ENCODE results near the gene LGR6. TPM values are rescaled to one million over a fixed set of nuclear protein-coding genes. Genes with fewer than 3 reads are reported as not detected.

The LGR6 gene
- total RNA-seq, 1 donor from 2014 or later, result not detected

- TF ChIP-seq CTCF (IDR thresholded peaks at IDR 0.05; ENCODE audit: insufficient read depth, low read length, severe bottlenecking), result no peak
- no peak overlapping the region for H3K4me3 ChIP-seq (ENCODE audit: low read depth, low read length)
- no peak for FAIRE-seq
- peaks cover 4% of the 10 kb centered on the region for H3K27me3 ChIP-seq (ENCODE audit: control insufficient read depth, insufficient read depth, low read length)
- no peaks in the 10 kb centered on the region for H3K36me3 ChIP-seq (ENCODE audit: control insufficient read depth, insufficient read depth, low read length)
- no peak for DNase-seq (ENCODE audit: low read depth)
Measured at GRCh38 chr1:202182040-202182877, 11.3 kb upstream of the LGR6 start.

GRCh38 chr1:202184750-202185460, 8.7 kb upstream of the LGR6 start:
- no peak for FAIRE-seq
- peak; percentile 72 for DNase-seq (ENCODE audit: low read depth)
- TF ChIP-seq CTCF (IDR thresholded peaks at IDR 0.05; ENCODE audit: insufficient read depth, low read length, severe bottlenecking), result peak; percentile 93
- Histone ChIP-seq H3K4me3 (ENCODE audit: low read depth, low read length) (no peak overlapping the region), H3K36me3 (ENCODE audit: control insufficient read depth, insufficient read depth, low read length) (no peaks in the 10 kb centered on the region), H3K27me3 (ENCODE audit: control insufficient read depth, insufficient read depth, low read length) (peaks cover 4% of the 10 kb centered on the region)

- Histone ChIP-seq H3K4me3 (ENCODE audit: low read depth, low read length) (no peak overlapping the region), H3K27me3 (ENCODE audit: control insufficient read depth, insufficient read depth, low read length) (peaks cover 4% of the 10 kb centered on the region), H3K36me3 (ENCODE audit: control insufficient read depth, insufficient read depth, low read length) (no peaks in the 10 kb centered on the region)
- DNase-seq (ENCODE audit: low read depth) (no peak), FAIRE-seq (no peak)
- TF ChIP-seq CTCF (IDR thresholded peaks at IDR 0.05; ENCODE audit: insufficient read depth, low read length, severe bottlenecking), result no peak
Measured at GRCh38 chr1:202186327-202186726, 7.3 kb upstream of the LGR6 start.

GRCh38 chr1:202187041-202187671, 6.4 kb upstream of the LGR6 start:
- H3K36me3 ChIP-seq (ENCODE audit: control insufficient read depth, insufficient read depth, low read length), result no peaks in the 10 kb centered on the region
- DNase-seq (ENCODE audit: low read depth), result no peak
- no peak for TF ChIP-seq CTCF (IDR thresholded peaks at IDR 0.05; ENCODE audit: insufficient read depth, low read length, severe bottlenecking)
- no peak overlapping the region for H3K4me3 ChIP-seq (ENCODE audit: low read depth, low read length)
- peaks cover 4% of the 10 kb centered on the region for H3K27me3 ChIP-seq (ENCODE audit: control insufficient read depth, insufficient read depth, low read length)
- FAIRE-seq, result no peak

GRCh38 chr1:202187697-202188407, 5.7 kb upstream of the LGR6 start:
- FAIRE-seq (no peak), DNase-seq (ENCODE audit: low read depth) (no peak)
- H3K4me3 ChIP-seq (ENCODE audit: low read depth, low read length), result no peak overlapping the region
- peaks cover 5% of the 10 kb centered on the region for H3K27me3 ChIP-seq (ENCODE audit: control insufficient read depth, insufficient read depth, low read length)
- no peaks in the 10 kb centered on the region for H3K36me3 ChIP-seq (ENCODE audit: control insufficient read depth, insufficient read depth, low read length)
- no peak for TF ChIP-seq CTCF (IDR thresholded peaks at IDR 0.05; ENCODE audit: insufficient read depth, low read length, severe bottlenecking)

Data from bronchial epithelial cell (primary cell).